ENCODE data around the gene UBXN7. TPM values are rescaled to one million over a fixed set of nuclear protein-coding genes. Genes with fewer than 3 reads are reported as not detected.

UBXN7 gene
- total and polyA plus RNA-seq, 2 of the 13 experiments (the other 11 are each of a cell fraction or from before 2014, with no cell fraction given), result 12.5 to 15.9 TPM

GRCh38 chr3:196354132-196354531 is 78.1 kb downstream of the UBXN7 start:
- no peaks in the 10 kb centered on the region; a peak in 1 of 5 replicates for H3K27me3 ChIP-seq (ENCODE audit: control insufficient read depth in 1 of 2, insufficient read depth in 2 of 2, low read length in 2 of 2)
- intact Hi-C loops (cut with micrococcal nuclease; ENCODE audit: unreplicated experiment), result no loop called here
- H3K4me1 ChIP-seq (ENCODE audit: insufficient read depth, low read length), result peaks cover 1% of the 10 kb centered on the region; the same call in 1 of the 2 replicates
- no peak for TF ChIP-seq SRSF4 (IDR thresholded peaks at IDR 0.05; ENCODE audit: low read depth, low read length, poor library complexity, severe bottlenecking)
- no peak for TF ChIP-seq ZFAT (CRISPR knock-in tag; conservative IDR thresholded peaks at IDR 0.05)
- TF ChIP-seq POLR2AphosphoS2 (IDR thresholded peaks at IDR 0.05; ENCODE audit: low read depth, low read length), result no peak
- TF ChIP-seq ZFP37 (CRISPR knock-in tag; IDR thresholded peaks at IDR 0.05; ENCODE audit: borderline replicate concordance), result no peak
- TF ChIP-seq ZNF614 (CRISPR knock-in tag; IDR thresholded peaks at IDR 0.05; ENCODE audit: borderline replicate concordance), result no peak
- TF ChIP-seq ZSCAN31 (CRISPR knock-in tag; IDR thresholded peaks at IDR 0.05; ENCODE audit: low read depth), result no peak
- TF ChIP-seq CSRNP1 (CRISPR knock-in tag; IDR thresholded peaks at IDR 0.05), result no peak
- TF ChIP-seq PLSCR1 (CRISPR knock-in tag; IDR thresholded peaks at IDR 0.05; ENCODE audit: borderline replicate concordance), result no peak
- TF ChIP-seq STAT6 (CRISPR knock-in tag; IDR thresholded peaks at IDR 0.05; ENCODE audit: borderline replicate concordance), result no peak
- TF ChIP-seq MXI1 (IDR thresholded peaks at IDR 0.05; ENCODE audit: borderline replicate concordance, low read depth, low read length), result no peak
- TF ChIP-seq TFAP4 (IDR thresholded peaks at IDR 0.05; ENCODE audit: borderline replicate concordance, low read depth), result no peak
- TF ChIP-seq ZNF33B (CRISPR knock-in tag; IDR thresholded peaks at IDR 0.05), result no peak
- TF ChIP-seq ZNF678 (CRISPR knock-in tag; IDR thresholded peaks at IDR 0.05), result no peak
- TF ChIP-seq ARNTL (CRISPR knock-in tag; IDR thresholded peaks at IDR 0.05), result no peak
- TF ChIP-seq MYPOP (CRISPR knock-in tag; IDR thresholded peaks at IDR 0.05), result no peak
- H3K36me3 ChIP-seq (replicated peaks in 1 of 2; ENCODE audit: control insufficient read depth in 1 of 2, insufficient read depth in 2 of 2, low read length in 2 of 2), result peaks cover 17 to 39% of the 10 kb centered on the region in 2 experiments
- H3K27ac ChIP-seq (ENCODE audit: extremely low read length, insufficient read depth, low read length), result no peak overlapping the region
- no peak overlapping the region for H3K4me3 ChIP-seq (replicated peaks in 1 of 3; ENCODE audit: insufficient read depth in 1 of 3, low read depth in 2 of 3, low read length in 3 of 3)
- in situ Hi-C loops (cut with HindIII; ENCODE audit: extremely low pct_ligation_motif_present, low pct_unique_long_range_greater_than_20kb), result no loop called here
- CTCF ChIA-PET (ENCODE audit: low intra/inter-chr PET ratio, low total read pairs), result no interaction called here
- DNase-seq (ENCODE audit: low spot score) (no peak), ATAC-seq (no peak), FAIRE-seq (no peak)
- H3K4me2 ChIP-seq (ENCODE audit: low read depth, low read length), result no peak overlapping the region
- H2AFZ ChIP-seq (ENCODE audit: low read length), result no peak overlapping the region
- no peaks in the 10 kb centered on the region for H3K79me2 ChIP-seq (ENCODE audit: insufficient read depth, low read length)
- no TSS peak for BruUV-seq (replicated peaks)
- WGBS (ENCODE audit: low lambda C conversion rate), result 93% methylated on average over 6 of the region's 6 CpGs
- H3K9ac ChIP-seq (ENCODE audit: insufficient read depth, low read depth, low read length), result no peak overlapping the region
- H4K20me1 ChIP-seq (ENCODE audit: insufficient read depth, low read length), result no peaks in the 10 kb centered on the region
- POLR2A ChIA-PET, result interaction anchor here (1.6 kb wide), 1 partner anchor 36 kb away, joined by 3 read pairs; the partner anchor contains the start of gene DYNLT2B
- H3K9me3 ChIP-seq (ENCODE audit: low read length), result no peaks in the 10 kb centered on the region
